Stimulated activated CD8-positive, alpha-beta memory T cell treated with anti-CD3 and anti-CD28 coated beads, Interleukin-15, amount 100 ng/mL, for 1 hour (primary cell): Measurements from ENCODE around the gene ITPR1.

Experiments
- DNase-seq: peaks from one replicate; pipeline ENCODE4 v3.0.0-alpha.2; 2020; ENCODE audit warnings: low read depth

Gene ITPR1

GRCh38 chr3:4643904-4644547 is 150.9 kb downstream of the ITPR1 start:
- no peak for DNase-seq

GRCh38 chr3:4644951-4645350 is 151.8 kb downstream of the ITPR1 start:
- no peak for DNase-seq

GRCh38 chr3:4645468-4645867 is 152.3 kb downstream of the ITPR1 start:
- no peak for DNase-seq

GRCh38 chr3:4647411-4647810 is 154.3 kb downstream of the ITPR1 start:
- no peak for DNase-seq

GRCh38 chr3:4655145-4656045 is 162.2 kb downstream of the ITPR1 start:
- DNase-seq: no peak

- DNase-seq: no peak
Measured at GRCh38 chr3:4656059-4656458, 162.9 kb downstream of the ITPR1 start.

GRCh38 chr3:4656626-4657328 is 163.6 kb downstream of the ITPR1 start:
- no peak for DNase-seq

GRCh38 chr3:4660936-4661335 is 167.8 kb downstream of the ITPR1 start:
- DNase-seq: no peak

- no peak for DNase-seq
Measured at GRCh38 chr3:4664412-4664811, 171.3 kb downstream of the ITPR1 start.

GRCh38 chr3:4665197-4665596 is 172.0 kb downstream of the ITPR1 start:
- DNase-seq: no peak

GRCh38 chr3:4666071-4666470 is 172.9 kb downstream of the ITPR1 start:
- no peak for DNase-seq

GRCh38 chr3:4670352-4670751 is 177.2 kb downstream of the ITPR1 start:
- no peak for DNase-seq

GRCh38 chr3:4672725-4673275 is 179.7 kb downstream of the ITPR1 start:
- DNase-seq: no peak

GRCh38 chr3:4674216-4674615 is 181.1 kb downstream of the ITPR1 start:
- DNase-seq: no peak

GRCh38 chr3:4675704-4676103 is 182.6 kb downstream of the ITPR1 start:
- no peak for DNase-seq

- DNase-seq: no peak
Measured at GRCh38 chr3:4678320-4678719, 185.2 kb downstream of the ITPR1 start.

GRCh38 chr3:4680227-4680691 is 187.1 kb downstream of the ITPR1 start:
- no peak for DNase-seq

GRCh38 chr3:4680871-4681300 is 187.7 kb downstream of the ITPR1 start:
- DNase-seq: no peak

GRCh38 chr3:4681301-4681700 is 188.2 kb downstream of the ITPR1 start:
- no peak for DNase-seq

GRCh38 chr3:4684117-4684516 is 191.0 kb downstream of the ITPR1 start:
- DNase-seq: no peak

GRCh38 chr3:4684976-4685375 is 191.8 kb downstream of the ITPR1 start:
- no peak for DNase-seq

GRCh38 chr3:4685673-4686345 is 192.7 kb downstream of the ITPR1 start:
- no peak for DNase-seq
